NCI-H774 (cell line): ENCODE data around the gene SPDYE2.
"Not testable (repeated sequence)": the region's sequence is repeated elsewhere in the genome, so short reads cannot be mapped to it uniquely, and the experiment has no call there.

Source experiments
- DNase-seq: peaks from one replicate; lab custom pipeline; 2025; lab: John Stamatoyannopoulos, UW

Gene SPDYE2

GRCh38 chr7:102550808-102551422 lies at the start of gene SPDYE2:
Gene SPDYE2 (plus strand): TSS chr7:102551226. CDS start chr7:102553256, 2,030 bp downstream.
- not testable (repeated sequence) for DNase-seq

- DNase-seq, result not testable (repeated sequence)
Observed at GRCh38 chr7:102503141-102503540, 47.9 kb upstream of the SPDYE2 start.

- DNase-seq, result not testable (repeated sequence)
Observed at GRCh38 chr7:102505298-102506185, 45.5 kb upstream of the SPDYE2 start.

GRCh38 chr7:102507410-102508088 lies 43.5 kb upstream of the SPDYE2 start:
- DNase-seq, result not testable (repeated sequence)

GRCh38 chr7:102510575-102510974 lies 40.5 kb upstream of the SPDYE2 start:
- DNase-seq, result not testable (repeated sequence)

- DNase-seq, result not testable (repeated sequence)
Observed at GRCh38 chr7:102511860-102512522, 39.0 kb upstream of the SPDYE2 start.

GRCh38 chr7:102512642-102513221 lies 38.3 kb upstream of the SPDYE2 start:
- DNase-seq, result not testable (repeated sequence)

GRCh38 chr7:102514881-102515721 lies 35.9 kb upstream of the SPDYE2 start:
- DNase-seq, result not testable (repeated sequence)

GRCh38 chr7:102515889-102516288 lies 35.1 kb upstream of the SPDYE2 start:
- not testable (repeated sequence) for DNase-seq

GRCh38 chr7:102516951-102517350 lies 34.1 kb upstream of the SPDYE2 start:
- not testable (repeated sequence) for DNase-seq

GRCh38 chr7:102517550-102518147 lies 33.4 kb upstream of the SPDYE2 start, which contains the start of gene RASA4B:
Gene RASA4B (minus strand): TSS chr7:102517777. CDS start chr7:102517710, 67 bp downstream.
- not testable (repeated sequence) for DNase-seq

GRCh38 chr7:102520797-102521196 lies 30.2 kb upstream of the SPDYE2 start:
- not testable (repeated sequence) for DNase-seq

- not testable (repeated sequence) for DNase-seq
Observed at GRCh38 chr7:102524803-102525202, 26.2 kb upstream of the SPDYE2 start.

- not testable (repeated sequence) for DNase-seq
Observed at GRCh38 chr7:102527182-102527581, 23.8 kb upstream of the SPDYE2 start.

GRCh38 chr7:102527822-102528793 lies 22.9 kb upstream of the SPDYE2 start:
- DNase-seq, result not testable (repeated sequence)

GRCh38 chr7:102531583-102531982 lies 19.4 kb upstream of the SPDYE2 start:
- DNase-seq, result not testable (repeated sequence)

GRCh38 chr7:102532127-102532526 lies 18.9 kb upstream of the SPDYE2 start:
- DNase-seq, result not testable (repeated sequence)

- DNase-seq, result not testable (repeated sequence)
Observed at GRCh38 chr7:102535062-102535615, 15.9 kb upstream of the SPDYE2 start.
